IMR-90 (cell line): Measurements from ENCODE around the gene VGF. TPM values are rescaled to one million over a fixed set of nuclear protein-coding genes. Genes with fewer than 3 reads are reported as not detected.

Experiments used
- ATAC-seq: fragments of 200-7000 bp; cut with Tn5 transposase; 2 replicates; pipeline ENCODE4 v1.9.1; 2020; ENCODE audit warnings: low read depth, mild to moderate bottlenecking, moderate library complexity
- BruUV-seq: library from RNA; stranded (reverse); fragments of 400-500 nt; replicated peaks from 2 replicates; lab custom pipeline; 2021; lab: Mats Ljungman, UMichigan
- CTCF ChIA-PET: fragments of 300-600 bp; formaldehyde crosslinking; extraction: SDS; loops from one replicate; lab custom pipeline; 2021; ENCODE audit warnings: antibody characterized with exemption; lab: Yijun Ruan, JAX
- POLR2A ChIA-PET: fragments of 300-600 bp; sonication (Branson Sonifier 250); formaldehyde crosslinking; loops from one replicate; lab custom pipeline; 2022; ENCODE audit warnings: antibody characterized with exemption; ENCODE audit not compliant: unreplicated experiment; lab: Charles Lee
- DNase-seq: peaks from one replicate; pipeline ENCODE4 v3.0.0; 2013
- H2AFZ ChIP-seq: replicated peaks from 2 replicates; pipeline ENCODE3; 2013; ENCODE audit warnings: low read length, mild to moderate bottlenecking; ENCODE audit not compliant: poor library complexity
- H2AK5ac ChIP-seq: 2 replicates; pipeline ENCODE4 v1.6.1; 2013; ENCODE audit warnings: low read depth, low read length, inconsistent platforms
- H2AK9ac ChIP-seq: replicated peaks from 2 replicates; pipeline ENCODE3; 2013; ENCODE audit warnings: mild to moderate bottlenecking, low read depth, low read length, moderate library complexity; ENCODE audit not compliant: poor library complexity
- H2BK120ac ChIP-seq: 2 replicates; pipeline ENCODE4 v1.6.1; 2013; ENCODE audit warnings: low read depth, low read length, inconsistent platforms
- H2BK15ac ChIP-seq: 3 replicates; pipeline ENCODE4 v1.6.1; 2013; ENCODE audit warnings: low read depth, low read length, inconsistent platforms
- H2BK20ac ChIP-seq: 2 replicates; pipeline ENCODE4 v1.6.1; 2013; ENCODE audit warnings: low read depth, mild to moderate bottlenecking, inconsistent platforms, low read length, moderate library complexity
- H2BK5ac ChIP-seq: 2 replicates; pipeline ENCODE4 v1.6.1; 2013; ENCODE audit warnings: mild to moderate bottlenecking, low read depth, low read length, inconsistent platforms; ENCODE audit not compliant: poor library complexity, severe bottlenecking
- H3K14ac ChIP-seq: replicated peaks from 2 replicates; pipeline ENCODE4 v1.6.1; 2013; ENCODE audit warnings: low read depth, low read length, inconsistent platforms
- H3K18ac ChIP-seq: 2 replicates; pipeline ENCODE4 v1.6.1; 2013; ENCODE audit warnings: low read depth, low read length, control low read depth
- H3K23ac ChIP-seq: 2 replicates; pipeline ENCODE4 v1.6.1; 2013; ENCODE audit warnings: low read depth, low read length, inconsistent platforms
- H3K27ac ChIP-seq: 2 replicates; pipeline ENCODE4 v1.5.1; 2013; ENCODE audit warnings: mild to moderate bottlenecking, control low read depth, low read length; ENCODE audit not compliant: insufficient read depth
- H3K27me3 ChIP-seq: 2 replicates; pipeline ENCODE4 v1.6.1; 2013; ENCODE audit warnings: low read length; ENCODE audit not compliant: control insufficient read depth, insufficient read depth
- H3K36me3 ChIP-seq: 2 replicates; pipeline ENCODE4 v1.6.1; 2013; ENCODE audit warnings: low read length, mixed read lengths; ENCODE audit not compliant: control insufficient read depth, insufficient read depth
- H3K4ac ChIP-seq: 2 replicates; pipeline ENCODE4 v1.6.1; 2013; ENCODE audit warnings: low read depth, low read length, inconsistent platforms
- H3K4me1 ChIP-seq: 2 replicates; pipeline ENCODE4 v1.6.1; 2013; ENCODE audit warnings: low read length, mixed read lengths; ENCODE audit not compliant: control insufficient read depth, insufficient read depth
- H3K4me2 ChIP-seq: 2 replicates; pipeline ENCODE4 v1.6.1; 2013; ENCODE audit warnings: low read depth, mild to moderate bottlenecking, control low read depth, low read length, moderate library complexity
- H3K4me3 ChIP-seq: 2 replicates; pipeline ENCODE4 v1.5.1; 2013; ENCODE audit warnings: low read depth, mild to moderate bottlenecking, control low read depth, low read length, moderate library complexity; ENCODE audit not compliant: insufficient read depth
- H3K56ac ChIP-seq: 2 replicates; pipeline ENCODE4 v1.6.1; 2013; ENCODE audit warnings: low read length, inconsistent platforms; ENCODE audit not compliant: insufficient read depth; ENCODE audit errors: extremely low read depth
- H3K79me1 ChIP-seq, 2 experiments: 2 replicates each; pipeline ENCODE4 v1.6.1; 2013; ENCODE audit warnings: low read length in 2 of 2, inconsistent platforms in 1 of 2, low read depth in 1 of 2
- H3K9ac ChIP-seq: 2 replicates; pipeline ENCODE4 v1.6.1; 2013; ENCODE audit warnings: low read depth, low read length, control low read depth
- H3K9me1 ChIP-seq: 2 replicates; pipeline ENCODE4 v1.6.1; 2013; ENCODE audit warnings: low read length, inconsistent platforms; ENCODE audit not compliant: insufficient read depth
- H3K9me3 ChIP-seq: 2 replicates; pipeline ENCODE4 v1.6.1; 2013; ENCODE audit warnings: low read length; ENCODE audit not compliant: control insufficient read depth, insufficient read depth
- H4K20me1 ChIP-seq: 2 replicates; pipeline ENCODE4 v1.6.1; 2013; ENCODE audit warnings: low read length, inconsistent platforms; ENCODE audit not compliant: insufficient read depth
- H4K5ac ChIP-seq: 2 replicates; pipeline ENCODE4 v1.6.1; 2013; ENCODE audit warnings: mild to moderate bottlenecking, low read depth, low read length, control low read depth
- H4K8ac ChIP-seq, 2 experiments: 2 replicates each; pipeline ENCODE4 v1.6.1; 2013; ENCODE audit warnings: low read depth in 2 of 2, low read length in 2 of 2, control low read depth in 1 of 2, inconsistent platforms in 1 of 2
- H4K91ac ChIP-seq: 2 replicates; pipeline ENCODE4 v1.6.1; 2013; ENCODE audit warnings: low read depth, low read length, inconsistent platforms; ENCODE audit not compliant: insufficient read depth
- FOS ChIP-seq: fragments of 150-350 bp; IDR thresholded peaks from 2 replicates; pipeline ENCODE4 v1.6.1; 2016; ENCODE audit warnings: low read depth, low read length
- POLR2A ChIP-seq: IDR thresholded peaks from 2 replicates; pipeline ENCODE4 v1.6.1; 2012; ENCODE audit warnings: mild to moderate bottlenecking, low read depth, low read length
- WGBS, 2 experiments: methylation state at CpG; one replicate each; pipeline versions ENCODE4 v1.1.5 to v1.1.7; 2013; ENCODE audit warnings: missing lambda C conversion rate in 2 of 2; ENCODE audit not compliant: insufficient read length in 1 of 2; ENCODE audit errors: extremely low coverage in 2 of 2; 5-methylcytosine and 5-hydroxymethylcytosine counted together
- dilution Hi-C: fragments of 300-500 bp; cut with HindIII; formaldehyde crosslinking; loops from one replicate; pipeline ENCODE4 v1.14.3; 2018; ENCODE audit warnings: low sequenced_read_pairs; ENCODE audit not compliant: unreplicated experiment
- in situ Hi-C: fragments of 300-500 bp; cut with MboI; formaldehyde crosslinking; loops from 3 replicates; pipeline ENCODE4 v1.14.3; 2019; ENCODE audit warnings: low sequenced_read_pairs, inconsistent platforms, mixed read lengths
- intact Hi-C: fragments of 100-400 bp; cut with micrococcal nuclease; formaldehyde crosslinking; loops from 2 replicates; pipeline ENCODE4 v1.10.0; 2022
- polyA plus RNA-seq, 3 experiments: library from polyadenylated mRNA; depleted of rRNA; stranded (reverse); fragments of >200 nt; gene quantifications; 2 replicates each; pipeline ENCODE4 v1.2.3, GENCODE V29; 2012; ENCODE audit warnings: low replicate concordance in 1 of 3
- total RNA-seq: library from RNA; depleted of rRNA; stranded (reverse); fragments of >200 nt; gene quantifications from 2 replicates; pipeline ENCODE4 v1.2.3, GENCODE V29; 2012

VGF gene
- total and polyA plus RNA-seq, 2 of the 4 experiments (the other 2 are of a cell fraction), result 0.18 to 0.50 TPM

GRCh38 chr7:101185258-101185839 lies 20.0 kb upstream of the VGF start:
- Histone ChIP-seq H3K14ac (no peak overlapping the region), H3K9ac (no peak overlapping the region), H3K9me1 (peaks cover 7% of the 10 kb centered on the region; the same call in 1 of the 2 replicates), H3K27ac (no peak overlapping the region), H2AK9ac (no peak overlapping the region), H2BK5ac (no peak overlapping the region), H2BK20ac (no peak overlapping the region), H3K4me3 (no peak overlapping the region), H2BK120ac (no peak overlapping the region), H3K9me3 (no peaks in the 10 kb centered on the region), H4K91ac (no peak overlapping the region), H4K20me1 (no peaks in the 10 kb centered on the region), H3K36me3 (no peaks in the 10 kb centered on the region), H3K27me3 (peaks cover 7% of the 10 kb centered on the region), H2AFZ (no peak overlapping the region), H3K4me2 (no peak overlapping the region), H4K5ac (no peak overlapping the region), H2BK15ac (no peak overlapping the region), H3K56ac (no peak overlapping the region), H4K8ac (no peak overlapping the region), H3K79me1 (no peaks in the 10 kb centered on the region), H3K4ac (no peak overlapping the region), H3K23ac (no peak overlapping the region), H2AK5ac (no peak overlapping the region), H3K18ac (no peak overlapping the region), H3K4me1 (no peaks in the 10 kb centered on the region)
- dilution Hi-C loops, result no loop called here
- TF ChIP-seq FOS (0 out of 2 replicates have a peak, but pooled peaks have one; percentile 17), POLR2A (no peak)
- DNase-seq (peak; percentile 55), ATAC-seq (peak; percentile 65)
- ChIA-PET CTCF (interaction anchor here (0.6 kb wide), 1 partner anchor 116 kb away, joined by 4 read pairs; no protein-coding TSS in a partner anchor), POLR2A (no interaction called here)
- in situ Hi-C loops, result loop anchor here (5.0 kb wide), 1 partner anchor 38 kb away; no protein-coding TSS in a partner anchor
- intact Hi-C loops, result no loop called here
- WGBS, 2 experiments, result 100% methylated on average over 2 of the region's 5 CpGs; no CpG with 5 or more reads in 1 of the 2 experiments
- BruUV-seq, result no TSS peak
